Astrocyte (in vitro differentiated cells and primary cell): Measurements from ENCODE around the gene ZNF687. TPM values are rescaled to one million over a fixed set of nuclear protein-coding genes. Genes with fewer than 3 reads are reported as not detected.

ENCODE experiments used
- DNase-seq: peaks from one replicate; pipeline ENCODE4 v3.0.0-alpha.2; 2010; ENCODE audit warnings: low read depth
- FAIRE-seq: peaks from 2 replicates; lab custom pipeline; 2011; peaks lifted over from hg19 to GRCh38; lab: Jason Lieb, UNC
- H2AFZ ChIP-seq: 2 replicates; pipeline ENCODE4 v1.6.0; 2012; ENCODE audit warnings: low read depth, low read length, inconsistent platforms
- H3K27ac ChIP-seq: 2 replicates; pipeline ENCODE4 v1.5.1; 2011; ENCODE audit warnings: low read depth, low read length, inconsistent platforms
- H3K27me3 ChIP-seq: 2 replicates; pipeline ENCODE4 v1.6.0; 2011; ENCODE audit warnings: low read length, inconsistent platforms; ENCODE audit not compliant: insufficient read depth
- H3K36me3 ChIP-seq: 2 replicates; pipeline ENCODE4 v1.5.1; 2011; ENCODE audit warnings: low read length, inconsistent platforms; ENCODE audit not compliant: insufficient read depth
- H3K4me1 ChIP-seq: 2 replicates; pipeline ENCODE4 v1.5.1; 2011; ENCODE audit warnings: low read length, inconsistent platforms; ENCODE audit not compliant: insufficient read depth
- H3K4me2 ChIP-seq: 2 replicates; pipeline ENCODE4 v1.6.0; 2012; ENCODE audit warnings: low read length, inconsistent platforms
- H3K4me3 ChIP-seq: 2 replicates; pipeline ENCODE4 v1.5.1; 2011; ENCODE audit warnings: low read depth, mild to moderate bottlenecking, low read length, inconsistent platforms; ENCODE audit not compliant: insufficient read depth
- H3K79me2 ChIP-seq: 2 replicates; pipeline ENCODE4 v1.6.0; 2012; ENCODE audit warnings: mild to moderate bottlenecking, low read length, inconsistent platforms; ENCODE audit not compliant: insufficient read depth
- H3K9ac ChIP-seq: 2 replicates; pipeline ENCODE4 v1.6.0; 2012; ENCODE audit warnings: mild to moderate bottlenecking, low read length, inconsistent platforms
- H3K9me3 ChIP-seq: 2 replicates; pipeline ENCODE4 v1.5.1; 2012; ENCODE audit warnings: low read depth, mild to moderate bottlenecking, low read length, inconsistent platforms; ENCODE audit not compliant: insufficient read depth
- H4K20me1 ChIP-seq: 2 replicates; pipeline ENCODE4 v1.6.0; 2012; ENCODE audit warnings: low read length, inconsistent platforms; ENCODE audit not compliant: insufficient read depth
- H3K27ac Mint-ChIP-seq: one replicate; pipeline ENCODE4 v1.8.0; 2021; ENCODE audit warnings: mild to moderate bottlenecking, mixed read lengths; ENCODE audit not compliant: unreplicated experiment
- H3K27me3 Mint-ChIP-seq: one replicate; pipeline ENCODE4 v1.8.0; 2021; ENCODE audit warnings: low read depth, mixed read lengths; ENCODE audit not compliant: unreplicated experiment
- H3K36me3 Mint-ChIP-seq: one replicate; pipeline ENCODE4 v1.8.0; 2021; ENCODE audit warnings: low read depth, mixed read lengths; ENCODE audit not compliant: unreplicated experiment
- H3K4me1 Mint-ChIP-seq: one replicate; pipeline ENCODE4 v1.8.0; 2021; ENCODE audit warnings: low read depth, mixed read lengths; ENCODE audit not compliant: unreplicated experiment
- H3K4me3 Mint-ChIP-seq: one replicate; pipeline ENCODE4 v1.8.0; 2021; ENCODE audit warnings: mild to moderate bottlenecking, moderate library complexity, mixed read lengths; ENCODE audit not compliant: unreplicated experiment
- H3K9me3 Mint-ChIP-seq: one replicate; pipeline ENCODE4 v1.8.0; 2021; ENCODE audit warnings: mild to moderate bottlenecking, mixed read lengths; ENCODE audit not compliant: unreplicated experiment
- EZH2 ChIP-seq: IDR thresholded peaks from 2 replicates; pipeline ENCODE4 v1.6.1; 2012; ENCODE audit warnings: mild to moderate bottlenecking, low read length, inconsistent platforms; ENCODE audit not compliant: insufficient read depth
- total RNA-seq: library from RNA; stranded (reverse); gene quantifications from 2 replicates; pipeline ENCODE4 v1.2.1, GENCODE V29; 2021
- TF ChIP-seq, protein P1 (sequence below): IDR thresholded peaks from 2 replicates; pipeline ENCODE4 v1.5.1; 2011; ENCODE audit warnings: low read depth, mild to moderate bottlenecking, inconsistent platforms, low read length, moderate library complexity; ENCODE audit not compliant: insufficient read depth

The ZNF687 gene
- total RNA-seq, 1 donor from 2014 or later = 15.4 TPM

DNA sequence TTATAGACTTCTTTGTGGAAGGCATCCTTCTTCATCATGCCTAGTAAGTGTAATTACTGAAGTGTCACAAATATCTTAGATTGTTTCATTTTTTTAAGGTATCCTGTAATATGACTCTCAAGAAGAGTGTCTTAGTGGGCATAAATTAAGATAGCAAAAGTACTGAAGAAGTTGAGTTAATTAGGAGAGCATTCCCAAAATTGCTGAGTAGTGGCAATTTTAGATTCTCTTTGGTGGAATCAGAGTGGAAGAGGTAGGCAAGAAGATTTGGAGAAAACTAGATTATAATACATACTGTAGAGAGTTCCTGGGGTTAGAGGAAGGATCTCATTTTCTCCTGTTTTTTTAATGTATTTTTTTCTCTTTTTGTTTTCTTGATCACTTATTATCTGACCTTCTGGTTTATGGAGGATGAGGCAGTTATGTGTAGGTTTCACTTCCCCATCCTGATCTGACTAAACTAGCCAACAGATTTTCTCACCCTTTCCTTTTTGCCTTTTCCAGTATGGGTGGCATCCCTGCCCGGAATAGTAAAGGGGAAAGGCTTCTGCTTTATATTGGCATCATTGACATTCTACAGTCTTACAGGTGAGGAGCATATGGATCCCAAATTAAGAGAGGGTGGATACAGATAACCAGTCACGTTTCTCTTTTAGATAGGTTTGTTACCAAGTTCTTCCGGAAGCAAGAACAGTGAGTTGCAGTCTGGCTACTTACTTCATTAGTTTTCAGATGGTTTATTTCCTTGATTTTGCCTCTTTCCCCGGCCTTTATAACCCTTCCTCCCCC is 44.2 kb upstream of the ZNF687 start:
- peak overlapping the region; percentile 58 for H3K4me2 ChIP-seq
- H2AFZ ChIP-seq = no peak overlapping the region
- Mint-ChIP-seq H3K36me3 (peaks cover 27% of the 10 kb centered on the region), H3K27me3 (no peaks in the 10 kb centered on the region), H3K4me3 (peak overlapping the region; percentile 17), H3K9me3 (no peaks in the 10 kb centered on the region), H3K4me1 (peaks cover 19% of the 10 kb centered on the region), H3K27ac (peak overlapping the region; percentile 88)
- no peak overlapping the region for H3K4me3 ChIP-seq
- peak overlapping the region; percentile 26 for H3K9ac ChIP-seq
- DNase-seq (no peak), FAIRE-seq (no peak)
- no peaks in the 10 kb centered on the region for H3K9me3 ChIP-seq
- H3K4me1 ChIP-seq = peaks cover 20% of the 10 kb centered on the region
- peaks cover 78% of the 10 kb centered on the region for H3K36me3 ChIP-seq
- TF ChIP-seq EZH2 = no peak
- TF ChIP-seq, protein P1, sequence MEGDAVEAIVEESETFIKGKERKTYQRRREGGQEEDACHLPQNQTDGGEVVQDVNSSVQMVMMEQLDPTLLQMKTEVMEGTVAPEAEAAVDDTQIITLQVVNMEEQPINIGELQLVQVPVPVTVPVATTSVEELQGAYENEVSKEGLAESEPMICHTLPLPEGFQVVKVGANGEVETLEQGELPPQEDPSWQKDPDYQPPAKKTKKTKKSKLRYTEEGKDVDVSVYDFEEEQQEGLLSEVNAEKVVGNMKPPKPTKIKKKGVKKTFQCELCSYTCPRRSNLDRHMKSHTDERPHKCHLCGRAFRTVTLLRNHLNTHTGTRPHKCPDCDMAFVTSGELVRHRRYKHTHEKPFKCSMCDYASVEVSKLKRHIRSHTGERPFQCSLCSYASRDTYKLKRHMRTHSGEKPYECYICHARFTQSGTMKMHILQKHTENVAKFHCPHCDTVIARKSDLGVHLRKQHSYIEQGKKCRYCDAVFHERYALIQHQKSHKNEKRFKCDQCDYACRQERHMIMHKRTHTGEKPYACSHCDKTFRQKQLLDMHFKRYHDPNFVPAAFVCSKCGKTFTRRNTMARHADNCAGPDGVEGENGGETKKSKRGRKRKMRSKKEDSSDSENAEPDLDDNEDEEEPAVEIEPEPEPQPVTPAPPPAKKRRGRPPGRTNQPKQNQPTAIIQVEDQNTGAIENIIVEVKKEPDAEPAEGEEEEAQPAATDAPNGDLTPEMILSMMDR = no peak
- H3K27me3 ChIP-seq = no peaks in the 10 kb centered on the region
- peaks cover 16% of the 10 kb centered on the region for H3K79me2 ChIP-seq
- H3K27ac ChIP-seq = peak overlapping the region; percentile 33
- H4K20me1 ChIP-seq = peaks cover 19% of the 10 kb centered on the region

DNA sequence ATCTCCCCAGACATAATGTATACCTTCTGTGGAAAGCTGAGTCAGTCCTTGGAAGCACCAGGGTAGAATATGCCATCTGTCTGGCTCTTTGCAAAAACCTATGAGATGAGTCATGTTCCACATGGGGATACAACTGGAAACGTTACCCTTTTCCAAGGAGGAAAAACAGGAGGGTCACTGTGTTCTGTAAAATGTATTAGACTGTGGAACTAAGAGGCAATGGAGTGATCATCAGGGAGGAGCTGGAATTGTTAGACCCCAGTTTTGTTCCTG is 43.7 kb upstream of the ZNF687 start:
- peak overlapping the region; percentile 12 for H3K4me3 Mint-ChIP-seq
- Histone ChIP-seq H3K79me2 (peaks cover 16% of the 10 kb centered on the region), H3K36me3 (peaks cover 81% of the 10 kb centered on the region), H3K27me3 (no peaks in the 10 kb centered on the region), H2AFZ (no peak overlapping the region), H3K9me3 (no peaks in the 10 kb centered on the region), H4K20me1 (peaks cover 19% of the 10 kb centered on the region), H3K4me3 (no peak overlapping the region), H3K9ac (no peak overlapping the region), H3K4me1 (peaks cover 20% of the 10 kb centered on the region), H3K4me2 (peak overlapping the region; percentile 58), H3K27ac (peak overlapping the region; percentile 33)
- H3K36me3 Mint-ChIP-seq = peaks cover 30% of the 10 kb centered on the region
- H3K4me1 Mint-ChIP-seq = peaks cover 19% of the 10 kb centered on the region
- TF ChIP-seq EZH2 = no peak
- TF ChIP-seq, protein P1 = no peak
- H3K9me3 Mint-ChIP-seq = no peaks in the 10 kb centered on the region
- DNase-seq (peak; percentile 87), FAIRE-seq (peak; percentile 92)
- H3K27me3 Mint-ChIP-seq = no peaks in the 10 kb centered on the region
- H3K27ac Mint-ChIP-seq = peak overlapping the region; percentile 88

DNA sequence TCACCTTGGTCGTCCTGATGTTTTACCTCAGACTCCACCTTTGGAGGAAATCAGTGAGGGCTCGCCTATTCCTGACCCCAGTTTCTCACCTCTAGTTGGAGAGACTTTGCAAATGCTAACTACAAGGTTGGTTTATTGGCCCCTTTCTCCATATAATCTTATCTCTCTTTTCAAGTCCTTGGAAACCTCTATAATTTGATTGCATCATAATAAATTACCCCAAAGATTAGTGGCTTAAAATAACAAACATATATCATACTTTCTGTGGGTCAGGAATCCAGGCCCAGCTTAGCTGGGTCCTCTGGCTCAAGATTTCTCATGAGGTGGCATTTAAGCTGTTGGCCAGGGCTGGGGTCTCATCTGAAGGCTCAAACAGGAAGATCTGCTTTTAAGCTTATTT is 39.7 kb upstream of the ZNF687 start:
- H3K9me3 Mint-ChIP-seq = no peaks in the 10 kb centered on the region
- Histone ChIP-seq H4K20me1 (peaks cover 23% of the 10 kb centered on the region), H3K4me3 (no peak overlapping the region), H2AFZ (no peak overlapping the region), H3K4me1 (peaks cover 15% of the 10 kb centered on the region), H3K27ac (no peak overlapping the region), H3K9me3 (no peaks in the 10 kb centered on the region), H3K79me2 (peaks cover 14% of the 10 kb centered on the region), H3K27me3 (no peaks in the 10 kb centered on the region), H3K9ac (no peak overlapping the region), H3K4me2 (no peak overlapping the region), H3K36me3 (peaks cover 75% of the 10 kb centered on the region)
- no peaks in the 10 kb centered on the region for H3K27me3 Mint-ChIP-seq
- H3K4me3 Mint-ChIP-seq = no peak overlapping the region
- peaks cover 17% of the 10 kb centered on the region for H3K4me1 Mint-ChIP-seq
- H3K27ac Mint-ChIP-seq = no peak overlapping the region
- FAIRE-seq (no peak), DNase-seq (no peak)
- TF ChIP-seq, protein P1 = no peak
- TF ChIP-seq EZH2 = no peak
- H3K36me3 Mint-ChIP-seq = peaks cover 33% of the 10 kb centered on the region
